SK-N-SH (cell line): ENCODE results near the gene BEST3. TPM values are rescaled to one million over a fixed set of nuclear protein-coding genes. Genes with fewer than 3 reads are reported as not detected.

Experiments used
- CTCF ChIA-PET: fragments of 300-600, 350-600 bp; formaldehyde crosslinking; extraction: SDS; loops from one replicate; lab custom pipeline; 2021; lab: Yijun Ruan, JAX
- POLR2A ChIA-PET: fragments of 350-600 bp; sonication (Branson Sonifier 250); formaldehyde crosslinking; extraction: SDS; loops from one replicate; lab custom pipeline; 2020; ENCODE audit warnings: antibody characterized with exemption, inconsistent platforms; lab: Yijun Ruan, JAX
- DNase-seq: peaks from one replicate; pipeline ENCODE4 v3.0.0; 2012
- H2AFZ ChIP-seq: fragments of 200-600 bp; sonication (generic); 2 replicates; pipeline ENCODE4 v1.8.1; 2016; ENCODE audit warnings: antibody characterized with exemption, mild to moderate bottlenecking, low read depth
- H3F3A ChIP-seq: fragments of 200-600 bp; sonication (generic); replicated peaks from 2 replicates; pipeline ENCODE3; 2016; ENCODE audit warnings: antibody characterized with exemption, mild to moderate bottlenecking; ENCODE audit not compliant: insufficient read depth
- H3K27ac ChIP-seq, 2 experiments: fragments of 200-500 bp in 1 of 2; fragments of 200-600 bp in 1 of 2; sonication (Bioruptor generic) in 1 of 2; sonication (generic), shearing (Covaris generic) in 1 of 2; 2 replicates each; pipeline versions ENCODE4 v1.5.1 to v1.6.1; 2014 to 2016; ENCODE audit warnings: low read depth in 2 of 2, inconsistent platforms in 1 of 2, low read length in 1 of 2, mild to moderate bottlenecking in 1 of 2, mixed read lengths in 1 of 2
- H3K27me3 ChIP-seq: fragments of 200-600 bp; sonication (generic), shearing (Covaris generic); 2 replicates; pipeline ENCODE4 v1.6.1; 2016; ENCODE audit warnings: mixed run types; ENCODE audit not compliant: insufficient read depth
- H3K36me3 ChIP-seq, 2 experiments: fragments of 200-500 bp in 1 of 2; fragments of 200-600 bp in 1 of 2; sonication (Bioruptor generic) in 1 of 2; sonication (generic) in 1 of 2; replicated peaks in 1 of 2; 2 replicates each; pipeline versions ENCODE3 to v1.5.1; 2014 to 2016; ENCODE audit warnings: low read length in 1 of 2, mild to moderate bottlenecking in 1 of 2; ENCODE audit not compliant: insufficient read depth in 2 of 2, control insufficient read depth in 1 of 2
- H3K4me1 ChIP-seq, 2 experiments: fragments of 200-500 bp in 1 of 2; fragments of 200-600 bp in 1 of 2; sonication (Bioruptor generic) in 1 of 2; sonication (generic), shearing (Covaris generic) in 1 of 2; 2 replicates each; pipeline versions ENCODE4 v1.5.1 to v1.6.1; 2014 to 2016; ENCODE audit warnings: low read depth in 1 of 2, low read length in 1 of 2, mixed run types in 1 of 2; ENCODE audit not compliant: insufficient read depth in 2 of 2, control insufficient read depth in 1 of 2
- H3K4me2 ChIP-seq: fragments of 200-600 bp; sonication (generic), shearing (Covaris generic); 2 replicates; pipeline ENCODE4 v1.6.1; 2017; ENCODE audit warnings: mixed run types
- H3K4me3 ChIP-seq, 2 experiments: fragments of 200-500 bp in 1 of 2; fragments of 200-600 bp in 1 of 2; sonication (Bioruptor generic) in 1 of 2; sonication (generic), shearing (Covaris generic) in 1 of 2; 2 replicates each; pipeline versions ENCODE4 v1.5.1 to v1.8.1; 2014 to 2016; ENCODE audit warnings: low read depth in 2 of 2, inconsistent platforms in 1 of 2, low read length in 1 of 2, mild to moderate bottlenecking in 1 of 2, mixed read lengths in 1 of 2, moderate library complexity in 1 of 2
- H3K79me2 ChIP-seq: fragments of 200-600 bp; sonication (generic); 2 replicates; pipeline ENCODE4 v1.8.1; 2017; ENCODE audit warnings: mild to moderate bottlenecking; ENCODE audit not compliant: insufficient read depth
- H3K9ac ChIP-seq: fragments of 200-600 bp; sonication (generic); 2 replicates; pipeline ENCODE4 v1.6.1; 2017; ENCODE audit warnings: mixed run types
- H3K9me2 ChIP-seq: fragments of 200-600 bp; sonication (generic); 2 replicates; pipeline ENCODE4 v1.6.1; 2017; ENCODE audit warnings: mixed run types
- H3K9me3 ChIP-seq: fragments of 200-600 bp; sonication (generic); 2 replicates; pipeline ENCODE4 v1.6.1; 2017; ENCODE audit warnings: mixed run types, mild to moderate bottlenecking, moderate library complexity
- H4K20me1 ChIP-seq: fragments of 200-600 bp; sonication (generic); 2 replicates; pipeline ENCODE4 v1.6.1; 2017; ENCODE audit warnings: mild to moderate bottlenecking, mixed run types; ENCODE audit not compliant: insufficient read depth
- ELF1 ChIP-seq: IDR thresholded peaks from 2 replicates; pipeline ENCODE4 v1.4.0; 2012
- FOXM1 ChIP-seq: IDR thresholded peaks from 2 replicates; pipeline ENCODE4 v1.4.0; 2012; ENCODE audit warnings: low read depth, mild to moderate bottlenecking
- GABPA ChIP-seq: IDR thresholded peaks from 2 replicates; pipeline ENCODE4 v1.4.0; 2012; ENCODE audit warnings: low read depth, mild to moderate bottlenecking
- GATA2 ChIP-seq: sonication (generic); formaldehyde crosslinking; IDR thresholded peaks from 2 replicates; pipeline ENCODE4 v1.5.0; 2020; ENCODE audit warnings: mild to moderate bottlenecking, missing genetic modification reagents
- JUND ChIP-seq: IDR thresholded peaks from 2 replicates; pipeline ENCODE4 v1.4.0; 2012
- MEF2A ChIP-seq: IDR thresholded peaks from 2 replicates; pipeline ENCODE4 v1.4.0; 2012; ENCODE audit warnings: low read depth, borderline replicate concordance
- RAD21 ChIP-seq: IDR thresholded peaks from 2 replicates; pipeline ENCODE4 v1.6.1; 2012; ENCODE audit warnings: mild to moderate bottlenecking, low read length
- RXRA ChIP-seq: IDR thresholded peaks from 2 replicates; pipeline ENCODE4 v1.4.0; 2012; ENCODE audit warnings: low read depth, mild to moderate bottlenecking, borderline replicate concordance
- SIN3A ChIP-seq: IDR thresholded peaks from 2 replicates; pipeline ENCODE4 v1.6.1; 2012; ENCODE audit warnings: low read depth, mild to moderate bottlenecking, low read length, moderate library complexity, borderline replicate concordance
- TAF1 ChIP-seq: IDR thresholded peaks from 2 replicates; pipeline ENCODE4 v1.6.1; 2012; ENCODE audit warnings: low read depth, mild to moderate bottlenecking, low read length, moderate library complexity, borderline replicate concordance
- TCF12 ChIP-seq: IDR thresholded peaks from 2 replicates; pipeline ENCODE4 v1.4.0; 2012
- WGBS: methylation state at CpG from one replicate; pipeline ENCODE4 v1.1.6; 2017; ENCODE audit warnings: low lambda C conversion rate; 5-methylcytosine and 5-hydroxymethylcytosine counted together
- polyA plus RNA-seq, 3 experiments: library from polyadenylated mRNA; depleted of rRNA; stranded (reverse); fragments of >200 nt; gene quantifications; 2 replicates each; pipeline ENCODE4 v1.2.3, GENCODE V29; 2012
- TF ChIP-seq, protein P1 (sequence below): fragments of 150-350 bp; IDR thresholded peaks from 2 replicates; pipeline ENCODE4 v1.6.1; 2016; ENCODE audit warnings: mild to moderate bottlenecking, low read depth, low read length
- TF ChIP-seq, protein P2 (sequence below): fragments of 150-350 bp; IDR thresholded peaks from 2 replicates; pipeline ENCODE4 v1.6.1; 2017; ENCODE audit warnings: antibody characterized with exemption, low read length, low read depth, borderline replicate concordance
- TF ChIP-seq, protein P3 (sequence below): IDR thresholded peaks from 2 replicates; pipeline ENCODE4 v1.4.0; 2012; ENCODE audit warnings: low read depth, borderline replicate concordance
- TF ChIP-seq, protein P4 (sequence below): IDR thresholded peaks from 2 replicates; pipeline ENCODE4 v1.6.1; 2012; ENCODE audit warnings: mild to moderate bottlenecking, low read depth, low read length, moderate library complexity
- TF ChIP-seq, protein P5 (sequence below): IDR thresholded peaks from 2 replicates; pipeline ENCODE4 v1.4.0; 2012; ENCODE audit warnings: low read depth, borderline replicate concordance
- TF ChIP-seq, protein P6 (sequence below): fragments of 200-600 bp; sonication (generic); IDR thresholded peaks from 2 replicates; pipeline ENCODE4 v1.6.1; 2017; ENCODE audit warnings: antibody characterized with exemption, mild to moderate bottlenecking, moderate library complexity

BEST3 gene
- polyA plus RNA-seq, 1 of the 3 experiments (the other 2 are of a cell fraction), result 0.48 TPM

DNA sequence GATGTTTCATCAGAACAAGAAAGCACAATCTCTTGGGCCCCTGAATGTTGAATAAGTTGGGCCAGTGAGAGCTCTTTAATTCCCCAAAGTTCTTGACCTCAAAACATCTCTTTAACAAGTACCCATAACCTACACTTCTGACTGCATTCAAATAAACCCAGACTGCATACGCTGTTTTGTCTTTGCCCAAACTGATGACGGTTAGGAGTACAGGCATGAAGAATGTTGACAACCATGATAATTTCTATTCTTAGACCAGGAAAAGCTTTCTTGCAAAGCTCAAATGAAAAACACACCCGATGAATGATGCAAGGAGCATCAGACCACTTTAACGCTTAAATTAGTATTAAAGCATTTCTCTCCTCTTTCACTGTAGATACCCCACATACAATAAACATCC lies 27.8 kb upstream of the BEST3 start:
- Histone ChIP-seq H3K4me1 (no peaks in the 10 kb centered on the region), H3K27ac (no peak overlapping the region), H3K79me2 (no peaks in the 10 kb centered on the region), H3K9ac (no peak overlapping the region)
- POLR2A ChIA-PET, result interaction anchor here (0.6 kb wide), 1 partner anchor 11 kb away, joined by 3 read pairs; no protein-coding TSS in a partner anchor
- TF ChIP-seq, protein P1, sequence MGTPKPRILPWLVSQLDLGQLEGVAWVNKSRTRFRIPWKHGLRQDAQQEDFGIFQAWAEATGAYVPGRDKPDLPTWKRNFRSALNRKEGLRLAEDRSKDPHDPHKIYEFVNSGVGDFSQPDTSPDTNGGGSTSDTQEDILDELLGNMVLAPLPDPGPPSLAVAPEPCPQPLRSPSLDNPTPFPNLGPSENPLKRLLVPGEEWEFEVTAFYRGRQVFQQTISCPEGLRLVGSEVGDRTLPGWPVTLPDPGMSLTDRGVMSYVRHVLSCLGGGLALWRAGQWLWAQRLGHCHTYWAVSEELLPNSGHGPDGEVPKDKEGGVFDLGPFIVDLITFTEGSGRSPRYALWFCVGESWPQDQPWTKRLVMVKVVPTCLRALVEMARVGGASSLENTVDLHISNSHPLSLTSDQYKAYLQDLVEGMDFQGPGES, result no peak
- TF ChIP-seq FOXM1 (no peak), GABPA (no peak), TCF12 (no peak), TAF1 (no peak), JUND (no peak), MEF2A (no peak)
- TF ChIP-seq, protein P2, sequence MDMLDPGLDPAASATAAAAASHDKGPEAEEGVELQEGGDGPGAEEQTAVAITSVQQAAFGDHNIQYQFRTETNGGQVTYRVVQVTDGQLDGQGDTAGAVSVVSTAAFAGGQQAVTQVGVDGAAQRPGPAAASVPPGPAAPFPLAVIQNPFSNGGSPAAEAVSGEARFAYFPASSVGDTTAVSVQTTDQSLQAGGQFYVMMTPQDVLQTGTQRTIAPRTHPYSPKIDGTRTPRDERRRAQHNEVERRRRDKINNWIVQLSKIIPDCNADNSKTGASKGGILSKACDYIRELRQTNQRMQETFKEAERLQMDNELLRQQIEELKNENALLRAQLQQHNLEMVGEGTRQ, result no peak
- TF ChIP-seq, protein P3, sequence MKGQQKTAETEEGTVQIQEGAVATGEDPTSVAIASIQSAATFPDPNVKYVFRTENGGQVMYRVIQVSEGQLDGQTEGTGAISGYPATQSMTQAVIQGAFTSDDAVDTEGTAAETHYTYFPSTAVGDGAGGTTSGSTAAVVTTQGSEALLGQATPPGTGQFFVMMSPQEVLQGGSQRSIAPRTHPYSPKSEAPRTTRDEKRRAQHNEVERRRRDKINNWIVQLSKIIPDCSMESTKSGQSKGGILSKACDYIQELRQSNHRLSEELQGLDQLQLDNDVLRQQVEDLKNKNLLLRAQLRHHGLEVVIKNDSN, result no peak
- TF ChIP-seq, protein P4, sequence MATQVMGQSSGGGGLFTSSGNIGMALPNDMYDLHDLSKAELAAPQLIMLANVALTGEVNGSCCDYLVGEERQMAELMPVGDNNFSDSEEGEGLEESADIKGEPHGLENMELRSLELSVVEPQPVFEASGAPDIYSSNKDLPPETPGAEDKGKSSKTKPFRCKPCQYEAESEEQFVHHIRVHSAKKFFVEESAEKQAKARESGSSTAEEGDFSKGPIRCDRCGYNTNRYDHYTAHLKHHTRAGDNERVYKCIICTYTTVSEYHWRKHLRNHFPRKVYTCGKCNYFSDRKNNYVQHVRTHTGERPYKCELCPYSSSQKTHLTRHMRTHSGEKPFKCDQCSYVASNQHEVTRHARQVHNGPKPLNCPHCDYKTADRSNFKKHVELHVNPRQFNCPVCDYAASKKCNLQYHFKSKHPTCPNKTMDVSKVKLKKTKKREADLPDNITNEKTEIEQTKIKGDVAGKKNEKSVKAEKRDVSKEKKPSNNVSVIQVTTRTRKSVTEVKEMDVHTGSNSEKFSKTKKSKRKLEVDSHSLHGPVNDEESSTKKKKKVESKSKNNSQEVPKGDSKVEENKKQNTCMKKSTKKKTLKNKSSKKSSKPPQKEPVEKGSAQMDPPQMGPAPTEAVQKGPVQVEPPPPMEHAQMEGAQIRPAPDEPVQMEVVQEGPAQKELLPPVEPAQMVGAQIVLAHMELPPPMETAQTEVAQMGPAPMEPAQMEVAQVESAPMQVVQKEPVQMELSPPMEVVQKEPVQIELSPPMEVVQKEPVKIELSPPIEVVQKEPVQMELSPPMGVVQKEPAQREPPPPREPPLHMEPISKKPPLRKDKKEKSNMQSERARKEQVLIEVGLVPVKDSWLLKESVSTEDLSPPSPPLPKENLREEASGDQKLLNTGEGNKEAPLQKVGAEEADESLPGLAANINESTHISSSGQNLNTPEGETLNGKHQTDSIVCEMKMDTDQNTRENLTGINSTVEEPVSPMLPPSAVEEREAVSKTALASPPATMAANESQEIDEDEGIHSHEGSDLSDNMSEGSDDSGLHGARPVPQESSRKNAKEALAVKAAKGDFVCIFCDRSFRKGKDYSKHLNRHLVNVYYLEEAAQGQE, result no peak
- TF ChIP-seq, all 33 proteins: peak for 0
- Histone ChIP-seq H3F3A (no peaks in the 10 kb centered on the region), H3K9me2 (no peaks in the 10 kb centered on the region; the same call in 1 of the 2 replicates), H3K4me3 (no peak overlapping the region), H3K4me2 (no peak overlapping the region), H3K27me3 (no peaks in the 10 kb centered on the region), H2AFZ (no peak overlapping the region), H4K20me1 (no peaks in the 10 kb centered on the region), H3K36me3 (no peaks in the 10 kb centered on the region), H3K9me3 (no peaks in the 10 kb centered on the region; the same call in 1 of the 2 replicates)
- CTCF ChIA-PET, result interaction anchor here (1.1 kb wide), 1 partner anchor 11 kb away, joined by 6 read pairs; no protein-coding TSS in a partner anchor
- DNase-seq, result no peak
- 91% methylated on average over 4 of the region's 4 CpGs for WGBS

DNA sequence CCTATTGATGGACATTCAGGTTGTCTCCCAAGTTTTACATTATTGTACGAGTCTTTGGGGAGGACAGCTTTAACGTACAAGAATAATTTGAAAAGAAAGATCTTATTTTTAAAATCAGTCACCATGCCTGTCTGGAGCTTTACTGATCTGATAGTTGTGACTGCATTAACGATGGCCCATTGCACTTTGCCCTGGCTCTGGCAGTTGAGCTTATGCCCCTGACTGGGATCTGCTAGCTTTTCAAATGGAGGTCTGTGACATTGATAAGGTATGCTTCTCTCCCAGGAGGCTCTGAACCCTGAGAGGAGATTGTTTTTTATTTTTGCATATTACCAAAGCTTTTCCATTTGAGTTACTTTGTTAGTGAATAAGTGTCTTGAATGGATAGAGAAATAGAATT lies 21.6 kb upstream of the BEST3 start:
- Histone ChIP-seq H2AFZ (no peak overlapping the region), H3K27ac (no peak overlapping the region), H3K36me3 (no peaks in the 10 kb centered on the region), H4K20me1 (no peaks in the 10 kb centered on the region), H3K9ac (no peak overlapping the region), H3F3A (no peaks in the 10 kb centered on the region), H3K9me3 (no peaks in the 10 kb centered on the region), H3K4me1 (peaks cover 0 to 3% of the 10 kb centered on the region in 2 experiments; a peak in 1 of 4 replicates), H3K79me2 (no peaks in the 10 kb centered on the region), H3K4me3 (no peak overlapping the region), H3K9me2 (no peaks in the 10 kb centered on the region), H3K27me3 (no peaks in the 10 kb centered on the region), H3K4me2 (no peak overlapping the region)
- 70% methylated on average over 3 of the region's 3 CpGs for WGBS
- CTCF ChIA-PET, result interaction anchor here (0.9 kb wide), 1 partner anchor 17 kb away, joined by 3 read pairs; no protein-coding TSS in a partner anchor
- no peak for DNase-seq
- POLR2A ChIA-PET, result no interaction called here
- TF ChIP-seq TAF1 (no peak), SIN3A (no peak), GATA2 (CRISPR knock-in tag) (no peak), MEF2A (no peak), RXRA (no peak), ELF1 (no peak), GABPA (no peak), RAD21 (no peak)
- TF ChIP-seq, protein P5, sequence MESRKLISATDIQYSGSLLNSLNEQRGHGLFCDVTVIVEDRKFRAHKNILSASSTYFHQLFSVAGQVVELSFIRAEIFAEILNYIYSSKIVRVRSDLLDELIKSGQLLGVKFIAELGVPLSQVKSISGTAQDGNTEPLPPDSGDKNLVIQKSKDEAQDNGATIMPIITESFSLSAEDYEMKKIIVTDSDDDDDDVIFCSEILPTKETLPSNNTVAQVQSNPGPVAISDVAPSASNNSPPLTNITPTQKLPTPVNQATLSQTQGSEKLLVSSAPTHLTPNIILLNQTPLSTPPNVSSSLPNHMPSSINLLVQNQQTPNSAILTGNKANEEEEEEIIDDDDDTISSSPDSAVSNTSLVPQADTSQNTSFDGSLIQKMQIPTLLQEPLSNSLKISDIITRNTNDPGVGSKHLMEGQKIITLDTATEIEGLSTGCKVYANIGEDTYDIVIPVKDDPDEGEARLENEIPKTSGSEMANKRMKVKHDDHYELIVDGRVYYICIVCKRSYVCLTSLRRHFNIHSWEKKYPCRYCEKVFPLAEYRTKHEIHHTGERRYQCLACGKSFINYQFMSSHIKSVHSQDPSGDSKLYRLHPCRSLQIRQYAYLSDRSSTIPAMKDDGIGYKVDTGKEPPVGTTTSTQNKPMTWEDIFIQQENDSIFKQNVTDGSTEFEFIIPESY, result no peak
- TF ChIP-seq, protein P6, sequence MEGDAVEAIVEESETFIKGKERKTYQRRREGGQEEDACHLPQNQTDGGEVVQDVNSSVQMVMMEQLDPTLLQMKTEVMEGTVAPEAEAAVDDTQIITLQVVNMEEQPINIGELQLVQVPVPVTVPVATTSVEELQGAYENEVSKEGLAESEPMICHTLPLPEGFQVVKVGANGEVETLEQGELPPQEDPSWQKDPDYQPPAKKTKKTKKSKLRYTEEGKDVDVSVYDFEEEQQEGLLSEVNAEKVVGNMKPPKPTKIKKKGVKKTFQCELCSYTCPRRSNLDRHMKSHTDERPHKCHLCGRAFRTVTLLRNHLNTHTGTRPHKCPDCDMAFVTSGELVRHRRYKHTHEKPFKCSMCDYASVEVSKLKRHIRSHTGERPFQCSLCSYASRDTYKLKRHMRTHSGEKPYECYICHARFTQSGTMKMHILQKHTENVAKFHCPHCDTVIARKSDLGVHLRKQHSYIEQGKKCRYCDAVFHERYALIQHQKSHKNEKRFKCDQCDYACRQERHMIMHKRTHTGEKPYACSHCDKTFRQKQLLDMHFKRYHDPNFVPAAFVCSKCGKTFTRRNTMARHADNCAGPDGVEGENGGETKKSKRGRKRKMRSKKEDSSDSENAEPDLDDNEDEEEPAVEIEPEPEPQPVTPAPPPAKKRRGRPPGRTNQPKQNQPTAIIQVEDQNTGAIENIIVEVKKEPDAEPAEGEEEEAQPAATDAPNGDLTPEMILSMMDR, result no peak
